Measurements from ENCODE around the gene LONP2. TPM values are rescaled to one million over a fixed set of nuclear protein-coding genes. Genes with fewer than 3 reads are reported as not detected.

Gene LONP2
- total and polyA plus RNA-seq, 9 of the 15 experiments (the other 6 are each of a cell fraction or from before 2014, with no cell fraction given), result 8.1 to 41.2 (median 25.6) TPM

GRCh38 chr16:48385253-48386150, 141.4 kb downstream of the LONP2 start, which contains the start of gene SIAH1 (continued):
- TF ChIP-seq E2F1 (CRISPR knock-in tag; IDR thresholded peaks at IDR 0.05), result no peak
- no peak for TF ChIP-seq KAT2B (IDR thresholded peaks at IDR 0.05; ENCODE audit: low read depth, low read length)
- no peak for TF ChIP-seq ZSCAN32 (CRISPR knock-in tag; IDR thresholded peaks at IDR 0.05)
- no peak for TF ChIP-seq NR3C1 (CRISPR knock-in tag; IDR thresholded peaks at IDR 0.05)
- TF ChIP-seq PRDM10 (IDR thresholded peaks at IDR 0.05; ENCODE audit: partially characterized antibody), result peak; percentile 39
- TF ChIP-seq ETV5 (CRISPR knock-in tag; IDR thresholded peaks at IDR 0.05; ENCODE audit: low read depth), result no peak
- peak in 1 of 2 experiments; percentile 55; a peak in 1 of 4 replicates for TF ChIP-seq MNT (conservative IDR thresholded peaks at IDR 0.05)
- TF ChIP-seq PTBP1 (IDR thresholded peaks at IDR 0.05; ENCODE audit: low read depth, low read length), result no peak
- no peak for TF ChIP-seq POLR3G (IDR thresholded peaks at IDR 0.05; ENCODE audit: extremely low read depth, insufficient read length, insufficient replicate concordance)
- TF ChIP-seq PREB (CRISPR knock-in tag; IDR thresholded peaks at IDR 0.05), result no peak
- TF ChIP-seq RUNX1 (IDR thresholded peaks at IDR 0.05; ENCODE audit: low read depth), result no peak
- no peak for TF ChIP-seq NKRF (IDR thresholded peaks at IDR 0.05; ENCODE audit: borderline replicate concordance)
- TF ChIP-seq CTCFL (IDR thresholded peaks at IDR 0.05; ENCODE audit: borderline replicate concordance, insufficient read depth, low read depth, low read length, poor library complexity, severe bottlenecking), result no peak
- no peak for TF ChIP-seq ZNF785 (CRISPR knock-in tag; IDR thresholded peaks at IDR 0.05)
